Keratinocyte (primary cell): ENCODE measurements around the gene ATXN10. TPM values are rescaled to one million over a fixed set of nuclear protein-coding genes. Genes with fewer than 3 reads are reported as not detected.

Source experiments
- DNase-seq: peaks from one replicate; pipeline ENCODE4 v3.0.0-alpha.2; 2011; ENCODE audit warnings: low read depth, missing footprints, low spot score
- FAIRE-seq: peaks from 2 replicates; lab custom pipeline; 2011; peaks lifted over from hg19 to GRCh38; lab: Jason Lieb, UNC
- H2AFZ ChIP-seq: 2 replicates; pipeline ENCODE4 v1.6.0; 2012; ENCODE audit warnings: low read length, control low read depth, inconsistent platforms; ENCODE audit not compliant: control insufficient read depth
- H3K27ac ChIP-seq: 2 replicates; pipeline ENCODE4 v1.5.1; 2011; ENCODE audit warnings: low read length; ENCODE audit not compliant: control insufficient read depth, insufficient read depth
- H3K27me3 ChIP-seq: 3 replicates; pipeline ENCODE4 v1.6.0; 2011; ENCODE audit warnings: low read length; ENCODE audit not compliant: control insufficient read depth, insufficient read depth; ENCODE audit errors: extremely low read depth
- H3K36me3 ChIP-seq, 2 experiments: 2 replicates in 1 of 2; 3 replicates in 1 of 2; pipeline ENCODE4 v1.5.1; 2011; ENCODE audit warnings: low read length in 2 of 2, mild to moderate bottlenecking in 1 of 2; ENCODE audit not compliant: control insufficient read depth in 2 of 2, insufficient read depth in 2 of 2; ENCODE audit errors: extremely low read depth in 1 of 2
- H3K4me1 ChIP-seq: 3 replicates; pipeline ENCODE4 v1.5.1; 2011; ENCODE audit warnings: low read length; ENCODE audit not compliant: control insufficient read depth, insufficient read depth; ENCODE audit errors: extremely low read depth
- H3K4me2 ChIP-seq: 3 replicates; pipeline ENCODE4 v1.6.0; 2011; ENCODE audit warnings: low read depth, low read length; ENCODE audit not compliant: control insufficient read depth, insufficient read depth; ENCODE audit errors: extremely low read depth
- H3K4me3 ChIP-seq, 3 experiments: fragments of 200-600 bp in 1 of 3; sonication (generic) in 1 of 3; 2 replicates in 2 of 3; 3 replicates in 1 of 3; pipeline ENCODE4 v1.5.1; 2011 to 2016; ENCODE audit warnings: low read length in 3 of 3, mild to moderate bottlenecking in 3 of 3, control low read depth in 2 of 3, inconsistent platforms in 1 of 3, low read depth in 1 of 3, mixed read lengths in 1 of 3, mixed run types in 1 of 3, moderate library complexity in 1 of 3; ENCODE audit not compliant: control insufficient read depth in 2 of 3, insufficient read depth in 2 of 3; ENCODE audit errors: extremely low read depth in 1 of 3
- H3K79me2 ChIP-seq: 2 replicates; pipeline ENCODE4 v1.6.0; 2012; ENCODE audit warnings: low read length; ENCODE audit not compliant: control insufficient read depth, insufficient read depth
- H3K9ac ChIP-seq: 3 replicates; pipeline ENCODE4 v1.6.0; 2011; ENCODE audit warnings: low read length; ENCODE audit not compliant: control insufficient read depth, insufficient read depth; ENCODE audit errors: extremely low read depth
- H3K9me1 ChIP-seq: 3 replicates; pipeline ENCODE4 v1.6.0; 2011; ENCODE audit warnings: low read length; ENCODE audit not compliant: control insufficient read depth, insufficient read depth; ENCODE audit errors: extremely low read depth
- H3K9me3 ChIP-seq: 2 replicates; pipeline ENCODE4 v1.5.1; 2012; ENCODE audit warnings: low read depth, low read length; ENCODE audit not compliant: control insufficient read depth
- H4K20me1 ChIP-seq: 3 replicates; pipeline ENCODE4 v1.6.0; 2011; ENCODE audit warnings: low read length; ENCODE audit not compliant: control insufficient read depth, insufficient read depth; ENCODE audit errors: extremely low read depth
- CTCF ChIP-seq, 3 experiments: IDR thresholded peaks in 1 of 3; conservative IDR thresholded peaks in 1 of 3; optimal IDR thresholded peaks in 1 of 3; 2 replicates in 2 of 3; 3 replicates in 1 of 3; pipeline versions ENCODE3 to v1.5.1; 2011; ENCODE audit warnings: low read length in 3 of 3, mild to moderate bottlenecking in 3 of 3, moderate library complexity in 2 of 3, control low read depth in 1 of 3, inconsistent platforms in 1 of 3; ENCODE audit not compliant: insufficient read depth in 2 of 3; ENCODE audit errors: extremely low read depth in 1 of 3
- EZH2 ChIP-seq: IDR thresholded peaks from one replicate; pipeline ENCODE4 v1.6.1; 2012; ENCODE audit warnings: inconsistent platforms, mild to moderate bottlenecking, low read length, moderate library complexity
- dilution Hi-C: fragments of 300-500 bp; cut with MboI; formaldehyde crosslinking; loops from one replicate; pipeline ENCODE4 v1.7.0; 2020; ENCODE audit warnings: low sequenced_read_pairs; ENCODE audit not compliant: extremely low pct_ligation_motif_present
- polyA plus RNA-seq, 5 experiments: library from polyadenylated mRNA; depleted of rRNA in 3 of 5; stranded (reverse) in 3 of 5; stranded (forward) in 1 of 5; unstranded in 1 of 5; fragments of >200 nt; gene quantifications; 1 replicate in 1 of 5; 2 replicates in 3 of 5; 3 replicates in 1 of 5; pipeline versions ENCODE4 v1.2.1 to v1.2.3, GENCODE V29; 2011 to 2012; ENCODE audit warnings: missing spikeins in 2 of 5, low read depth in 1 of 5, low replicate concordance in 1 of 5

Gene ATXN10
- polyA plus RNA-seq, 1 donor (not counting 4 experiments of a cell fraction or from before 2014, with no cell fraction given): 276 TPM

DNA sequence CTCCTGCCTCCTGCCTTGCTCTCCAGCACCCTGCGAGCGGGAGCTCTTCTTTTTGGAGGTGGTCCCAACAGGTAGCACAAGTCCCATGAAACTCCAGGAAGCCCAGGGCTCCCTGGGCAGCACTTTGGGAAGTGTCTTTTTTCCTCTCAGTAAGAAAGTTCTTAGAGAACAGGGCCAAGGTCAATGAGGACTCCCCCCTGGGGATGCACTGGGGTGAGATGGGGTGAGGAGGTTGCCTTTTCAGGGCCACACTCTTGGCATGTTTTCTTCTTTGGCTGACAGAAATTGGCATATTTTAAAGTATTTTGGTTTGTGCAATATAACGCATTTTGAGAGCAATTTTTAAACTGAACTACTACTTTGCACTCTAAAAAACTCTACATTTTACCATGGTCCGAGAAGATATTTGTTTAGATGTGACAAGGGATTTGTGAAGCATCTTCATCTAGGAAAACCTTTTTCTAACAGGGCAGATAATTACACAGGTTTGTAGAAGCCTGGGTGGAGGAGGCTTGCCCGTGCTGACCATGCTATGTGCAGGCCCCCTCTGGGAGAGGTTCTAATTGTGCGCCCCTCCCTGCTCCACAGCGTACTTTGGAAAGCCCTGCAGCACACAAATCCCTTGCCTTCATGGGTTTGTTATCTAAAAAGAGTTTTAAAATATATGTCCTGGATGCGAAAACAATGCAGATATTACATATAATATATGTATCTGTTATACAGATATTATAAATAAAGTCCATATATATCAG lies 165.0 kb downstream of the ATXN10 start:
- no peak for DNase-seq

GRCh38 chr22:45837508-45837907 lies 165.9 kb downstream of the ATXN10 start:
- Histone ChIP-seq H4K20me1 (no peaks in the 10 kb centered on the region), H3K36me3 (peaks cover 1 to 4% of the 10 kb centered on the region in 2 experiments), H3K9me3 (no peaks in the 10 kb centered on the region), H3K79me2 (no peaks in the 10 kb centered on the region), H3K4me3 (no peak overlapping the region), H3K4me1 (peaks cover 15% of the 10 kb centered on the region), H3K4me2 (no peak overlapping the region), H3K9me1 (no peaks in the 10 kb centered on the region), H3K27ac (no peak overlapping the region), H3K9ac (no peak overlapping the region), H3K27me3 (no peaks in the 10 kb centered on the region), H2AFZ (no peak overlapping the region)
- DNase-seq (no peak), FAIRE-seq (no peak)
- dilution Hi-C loops: no loop called here
- no peak for TF ChIP-seq CTCF (optimal IDR thresholded peaks at IDR 0.05 in 1 of 3, IDR thresholded peaks at IDR 0.05 in 1 of 3, conservative IDR thresholded peaks at IDR 0.05 in 1 of 3; ENCODE audit: extremely low read depth in 1 of 3, insufficient read depth in 2 of 3, low read length in 3 of 3)
- TF ChIP-seq EZH2: no peak

More for the DNA sequence above, 165.0 kb downstream of the ATXN10 start:
- Histone ChIP-seq H3K36me3 (peaks cover 1 to 4% of the 10 kb centered on the region in 2 experiments), H4K20me1 (no peaks in the 10 kb centered on the region), H3K4me2 (no peak overlapping the region), H3K27me3 (no peaks in the 10 kb centered on the region), H3K9me3 (no peaks in the 10 kb centered on the region), H3K4me1 (peaks cover 24% of the 10 kb centered on the region), H3K9ac (no peak overlapping the region), H3K9me1 (no peaks in the 10 kb centered on the region), H3K27ac (no peak overlapping the region), H3K4me3 (no peak overlapping the region), H2AFZ (no peak overlapping the region), H3K79me2 (no peaks in the 10 kb centered on the region)
- dilution Hi-C loops: no loop called here
- no peak for FAIRE-seq
- TF ChIP-seq EZH2 (no peak), CTCF (optimal IDR thresholded peaks at IDR 0.05 in 1 of 3, IDR thresholded peaks at IDR 0.05 in 1 of 3, conservative IDR thresholded peaks at IDR 0.05 in 1 of 3; ENCODE audit: extremely low read depth in 1 of 3, insufficient read depth in 2 of 3, low read length in 3 of 3) (no peak)
